SK-N-SH (cell line): Measurements from ENCODE around the gene ZC3H18.

ENCODE experiments used
- CTCF ChIP-seq: fragments of 200-600 bp; sonication (generic); IDR thresholded peaks from 2 replicates; pipeline ENCODE4 v1.6.1; 2017; ENCODE audit warnings: antibody characterized with exemption, mild to moderate bottlenecking, moderate library complexity
- EZH2phosphoT487 ChIP-seq: fragments of 200-600 bp; sonication (generic); IDR thresholded peaks from 2 replicates; pipeline ENCODE4 v1.6.1; 2017; ENCODE audit warnings: low read depth, mixed run types, mild to moderate bottlenecking, antibody characterized with exemption, moderate library complexity, borderline replicate concordance
- MAX ChIP-seq: IDR thresholded peaks from 2 replicates; pipeline ENCODE4 v1.4.0; 2012; ENCODE audit warnings: low read depth
- POLR2AphosphoS5 ChIP-seq: IDR thresholded peaks from 2 replicates; pipeline ENCODE4 v1.6.1; 2012; ENCODE audit warnings: low read depth, low read length
- REST ChIP-seq: IDR thresholded peaks from 2 replicates; pipeline ENCODE4 v1.6.1; 2012; ENCODE audit warnings: mild to moderate bottlenecking, low read depth, low read length, moderate library complexity
- TCF12 ChIP-seq: IDR thresholded peaks from 2 replicates; pipeline ENCODE4 v1.4.0; 2012
- USF2 ChIP-seq: fragments of 150-350 bp; IDR thresholded peaks from 2 replicates; pipeline ENCODE4 v1.6.1; 2017; ENCODE audit warnings: antibody characterized with exemption, low read length, low read depth, borderline replicate concordance

- TF ChIP-seq REST (no peak), CTCF (no peak), POLR2AphosphoS5 (no peak), TCF12 (no peak), USF2 (no peak), EZH2phosphoT487 (no peak), MAX (no peak; the same call in 1 of the 2 replicates)
Measured at GRCh38 chr16:88569614-88569984, 604 bp upstream of the ZC3H18 start.
